K562 (cell line): ENCODE data around the gene CABP7. TPM values are rescaled to one million over a fixed set of nuclear protein-coding genes. Genes with fewer than 3 reads are reported as not detected.

ENCODE experiments used
- ATAC-seq: fragments of 200-7000 bp; cut with Tn5 transposase; 3 replicates; pipeline ENCODE4 v1.9.1; 2020; ENCODE audit warnings: moderate library complexity
- BruUV-seq: library from RNA; stranded (reverse); fragments of 400-500 nt; replicated peaks from 2 replicates; lab custom pipeline; 2021; lab: Mats Ljungman, UMichigan
- CTCF ChIA-PET: fragments of 300-600 bp; formaldehyde crosslinking; extraction: SDS; loops from one replicate; lab custom pipeline; 2021; ENCODE audit warnings: low intra/inter-chr PET ratio; lab: Yijun Ruan, JAX
- POLR2A ChIA-PET: fragments of 300-600, 350-650 bp; sonication (Branson Sonifier 250); formaldehyde crosslinking; extraction: SDS; loops from one replicate; lab custom pipeline; 2021; ENCODE audit warnings: antibody characterized with exemption, inconsistent platforms; lab: Yijun Ruan, JAX
- DNase-seq, 4 experiments: peaks; one replicate each; pipeline versions ENCODE4 v3.0.0 to v3.0.0-alpha.2; 2011 to 2018; ENCODE audit warnings: low spot score in 3 of 4, mixed read lengths in 3 of 4; ENCODE audit errors: extremely low read depth in 1 of 4
- FAIRE-seq: peaks from 2 replicates; lab custom pipeline; 2011; peaks lifted over from hg19 to GRCh38; lab: Jason Lieb, UNC
- H2AFZ ChIP-seq: 2 replicates; pipeline ENCODE4 v1.6.0; 2011; ENCODE audit warnings: low read depth, low read length, control low read depth, inconsistent platforms
- H3K27ac ChIP-seq: fragments of 200-600 bp; 3 replicates; pipeline ENCODE4 v1.8.0; 2011; ENCODE audit warnings: low read depth, mild to moderate bottlenecking, control low read depth, inconsistent platforms, low read length, moderate library complexity, mixed read lengths; ENCODE audit errors: extremely low read depth
- H3K27me3 ChIP-seq, 2 experiments: fragments of 300-600 bp in 1 of 2; 2 replicates in 1 of 2; 3 replicates in 1 of 2; pipeline versions ENCODE4 v1.6.0 to v1.8.0; 2011; ENCODE audit warnings: inconsistent platforms in 2 of 2, low read length in 2 of 2, mild to moderate bottlenecking in 1 of 2, mixed read lengths in 1 of 2, moderate library complexity in 1 of 2; ENCODE audit not compliant: control insufficient read depth in 2 of 2, insufficient read depth in 2 of 2
- H3K36me3 ChIP-seq: fragments of 300-600 bp; 3 replicates; pipeline ENCODE4 v1.8.0; 2011; ENCODE audit warnings: mild to moderate bottlenecking, low read length, inconsistent platforms; ENCODE audit not compliant: control insufficient read depth, insufficient read depth
- H3K4me1 ChIP-seq, 2 experiments: fragments of 200-600 bp in 1 of 2; replicated peaks in 1 of 2; 2 replicates in 1 of 2; 3 replicates in 1 of 2; pipeline versions ENCODE4 v1.5.1 to v1.8.0; 2011; ENCODE audit warnings: inconsistent platforms in 2 of 2, low read length in 2 of 2, mild to moderate bottlenecking in 1 of 2, mixed read lengths in 1 of 2, moderate library complexity in 1 of 2; ENCODE audit not compliant: control insufficient read depth in 2 of 2, insufficient read depth in 2 of 2
- H3K4me2 ChIP-seq: 2 replicates; pipeline ENCODE4 v1.6.1; 2011; ENCODE audit warnings: low read length, control low read depth, inconsistent platforms, mixed read lengths; ENCODE audit not compliant: insufficient read depth
- H3K4me3 ChIP-seq: fragments of 200-600 bp; sonication (generic), shearing (Covaris generic); 2 replicates; pipeline ENCODE4 v1.5.1; 2016; ENCODE audit warnings: control low read depth, inconsistent platforms
- H3K79me2 ChIP-seq: fragments of 200-600 bp; 3 replicates; pipeline ENCODE4 v1.8.0; 2011; ENCODE audit warnings: low read length, inconsistent platforms; ENCODE audit not compliant: control insufficient read depth, insufficient read depth
- H3K9ac ChIP-seq, 2 experiments: 2 replicates each; pipeline versions ENCODE4 v1.6.0 to v1.6.1; 2011; ENCODE audit warnings: low read depth in 2 of 2, low read length in 2 of 2, control low read depth in 1 of 2, inconsistent platforms in 1 of 2, mild to moderate bottlenecking in 1 of 2, mixed read lengths in 1 of 2; ENCODE audit not compliant: insufficient read depth in 1 of 2
- H3K9me1 ChIP-seq: one replicate; pipeline ENCODE4 v1.6.0; 2011; ENCODE audit warnings: inconsistent platforms, mild to moderate bottlenecking, low read length, moderate library complexity; ENCODE audit not compliant: control insufficient read depth, insufficient read depth
- H3K9me3 ChIP-seq: replicated peaks from 2 replicates; pipeline ENCODE4 v1.5.1; 2011; ENCODE audit warnings: low read depth, low read length, inconsistent platforms; ENCODE audit not compliant: control insufficient read depth, insufficient read depth
- H4K20me1 ChIP-seq: replicated peaks from 2 replicates; pipeline ENCODE4 v1.6.1; 2011; ENCODE audit warnings: low read length, inconsistent platforms, mixed read lengths; ENCODE audit not compliant: control insufficient read depth, insufficient read depth
- ARHGAP35 ChIP-seq: fragments of 450-650 bp; IDR thresholded peaks from 2 replicates; pipeline ENCODE4 v1.6.1; 2018; ENCODE audit not compliant: partially characterized antibody
- CAMTA2 ChIP-seq: fragments of 250-450 bp; sonication (Bioruptor Pico); conservative IDR thresholded peaks from 2 replicates; pipeline ENCODE4 v1.5.1; 2022
- FOSL1 ChIP-seq: fragments of 200-800 bp; sonication (Bioruptor generic); conservative IDR thresholded peaks from 2 replicates; pipeline ENCODE4 v1.6.1; 2016; ENCODE audit warnings: missing genetic modification characterization, missing compliant biosample characterization
- FOXA1 ChIP-seq: fragments of 450-650 bp; IDR thresholded peaks from 2 replicates; pipeline ENCODE4 v1.6.1; 2016; ENCODE audit warnings: mild to moderate bottlenecking, borderline replicate concordance
- FOXP4 ChIP-seq: sonication (generic); formaldehyde crosslinking; IDR thresholded peaks from 2 replicates; pipeline ENCODE4 v1.8.0; 2022; ENCODE audit warnings: mild to moderate bottlenecking, missing genetic modification reagents, borderline replicate concordance
- HIVEP1 ChIP-seq: fragments of 250-450 bp; sonication (Bioruptor Pico); IDR thresholded peaks from 2 replicates; pipeline ENCODE4 v1.4.0; 2020; ENCODE audit warnings: mild to moderate bottlenecking
- HNRNPH1 ChIP-seq: fragments of 200-400 bp; formaldehyde crosslinking; optimal IDR thresholded peaks from 2 replicates; pipeline ENCODE3; 2017; ENCODE audit warnings: low read depth, mild to moderate bottlenecking, low read length, moderate library complexity
- MNT ChIP-seq, 2 experiments: fragments of 450-650 bp; conservative IDR thresholded peaks; 2 replicates each; pipeline ENCODE4 v1.6.1; 2017; ENCODE audit warnings: mild to moderate bottlenecking in 2 of 2, moderate library complexity in 2 of 2
- MTA2 ChIP-seq: fragments of 450-650 bp; IDR thresholded peaks from 2 replicates; pipeline ENCODE4 v1.6.1; 2016; ENCODE audit warnings: low read depth
- PRMT5 ChIP-seq: sonication (generic); formaldehyde crosslinking; IDR thresholded peaks from 2 replicates; pipeline ENCODE4 v1.5.0; 2020; ENCODE audit warnings: missing genetic modification reagents
- SNAPC5 ChIP-seq: fragments of 250-450 bp; sonication (Bioruptor Pico); IDR thresholded peaks from 2 replicates; pipeline ENCODE4 v1.8.0; 2021; ENCODE audit warnings: moderate library complexity, mild to moderate bottlenecking, inconsistent platforms
- TGIF2 ChIP-seq: sonication (generic); formaldehyde crosslinking; IDR thresholded peaks from 2 replicates; pipeline ENCODE4 v1.8.1; 2022; ENCODE audit warnings: mild to moderate bottlenecking, missing genetic modification reagents, moderate library complexity
- THRA ChIP-seq: fragments of 450-650 bp; IDR thresholded peaks from 2 replicates; pipeline ENCODE4 v1.6.1; 2017; ENCODE audit warnings: mild to moderate bottlenecking, moderate library complexity
- ZNF57 ChIP-seq: fragments of 450-650 bp; formaldehyde crosslinking; IDR thresholded peaks from 2 replicates; pipeline ENCODE4 v1.4.0; 2020; ENCODE audit warnings: mild to moderate bottlenecking, moderate library complexity
- ZNF77 ChIP-seq: fragments of 250-450 bp; sonication (Bioruptor Pico); IDR thresholded peaks from 2 replicates; pipeline ENCODE4 v1.5.0; 2020
- ZNF830 ChIP-seq: fragments of 250-450 bp; sonication (Bioruptor Pico); IDR thresholded peaks from 2 replicates; pipeline ENCODE4 v1.5.0; 2021; ENCODE audit warnings: mild to moderate bottlenecking
- WGBS: fragments of 100-300 bp; shearing (Covaris generic); methylation state at CpG from one replicate; pipeline ENCODE4 v1.1.6; 2016; ENCODE audit warnings: low coverage, mixed read lengths; ENCODE audit not compliant: insufficient coverage; ENCODE audit errors: missing lambda C conversion rate; 5-methylcytosine and 5-hydroxymethylcytosine counted together
- in situ Hi-C: fragments of 300-500 bp; cut with MboI; formaldehyde crosslinking; loops from 4 replicates; pipeline ENCODE4 v1.15.0; 2018; ENCODE audit warnings: inconsistent platforms, mixed read lengths
- intact Hi-C: fragments of 100-400 bp; cut with micrococcal nuclease; formaldehyde crosslinking; loops from 2 replicates; pipeline ENCODE4 v1.14.2; 2022
- polyA plus RNA-seq, 8 experiments: library from polyadenylated mRNA; depleted of rRNA in 4 of 8; stranded (reverse) in 5 of 8; unstranded in 3 of 8; fragments of >200 nt; fragmentation: Nextera tagmentation in 2 of 8; fragmentation: Illumina TruSeq in 1 of 8; extraction: Ambion mirVana in 2 of 8; extraction: Trizol in 1 of 8; gene quantifications; 2 replicates each; pipeline versions ENCODE4 v1.2.1 to v1.2.3, GENCODE V29; 2011 to 2014; ENCODE audit warnings: inconsistent platforms in 1 of 8, missing spikeins in 1 of 8
- total RNA-seq, 7 experiments: library from RNA; depleted of rRNA in 6 of 7; stranded (reverse); fragments of >200 nt in 6 of 7; fragmentation: Illumina TruSeq in 2 of 7; extraction: Trizol in 2 of 7; gene quantifications; 2 replicates each; pipeline versions ENCODE4 v1.2.1 to v1.2.3, GENCODE V29; 2011 to 2021; ENCODE audit warnings: low replicate concordance in 1 of 7

Gene CABP7
- total and polyA plus RNA-seq, 9 of the 15 experiments (the other 6 are each of a cell fraction or from before 2014, with no cell fraction given), result not detected

GRCh38 chr22:29702931-29703501 lies 16.8 kb upstream of the CABP7 start (continued):
- TF ChIP-seq ZNF830, result no peak
- TF ChIP-seq ZNF77 (CRISPR knock-in tag), result no peak
- no peak for TF ChIP-seq TGIF2
- TF ChIP-seq HIVEP1, result no peak
- no peak for TF ChIP-seq ARHGAP35
- no peak for TF ChIP-seq MNT (conservative IDR thresholded peaks at IDR 0.05)

GRCh38 chr22:29703569-29704195 lies 16.1 kb upstream of the CABP7 start:
- Histone ChIP-seq H3K9me3 (no peaks in the 10 kb centered on the region), H3K27me3 (peaks cover 0 to 10% of the 10 kb centered on the region in 2 experiments; a peak in 2 of 5 replicates), H3K9me1 (no peaks in the 10 kb centered on the region), H3K79me2 (no peaks in the 10 kb centered on the region), H3K27ac (no peak overlapping the region), H3K4me2 (no peak overlapping the region), H3K4me1 (peaks cover 8 to 38% of the 10 kb centered on the region in 2 experiments; a peak in 4 of 5 replicates), H3K4me3 (no peak overlapping the region), H3K36me3 (no peaks in the 10 kb centered on the region), H2AFZ (no peak overlapping the region), H3K9ac (no peak overlapping the region), H4K20me1 (no peaks in the 10 kb centered on the region)
- FAIRE-seq (no peak), ATAC-seq (no peak), DNase-seq (no peak)
- 0% methylated on average over 1 of the region's 7 CpGs for WGBS
- in situ Hi-C loops, result no loop called here
- BruUV-seq, result no TSS peak
- intact Hi-C loops, result loop anchor here (5.0 kb wide), 1 partner anchor 384 kb away; no protein-coding TSS in a partner anchor
- CTCF ChIA-PET, result no interaction called here
- POLR2A ChIA-PET, result no interaction called here
- TF ChIP-seq HNRNPH1 (no peak), SNAPC5 (CRISPR knock-in tag) (no peak), MTA2 (no peak), FOSL1 (tag) (no peak), CAMTA2 (CRISPR knock-in tag) (no peak), ZNF57 (no peak), THRA (no peak), FOXA1 (no peak), PRMT5 (CRISPR knock-in tag) (no peak), FOXP4 (CRISPR knock-in tag) (no peak)
